ENCODE results near the gene FIGNL2.

- TF ChIP-seq CTCF (IDR thresholded peaks at IDR 0.05; ENCODE audit: low read depth, low read length) (no peak), EZH2phosphoT487 (IDR thresholded peaks at IDR 0.05; ENCODE audit: low read depth) (no peak)
Observed at GRCh38 chr12:51832354-51833107, 16.0 kb downstream of the FIGNL2 start.
